Right lobe of liver (tissue), 6 donors: ENCODE measurements around the gene DLX2. TPM values are rescaled to one million over a fixed set of nuclear protein-coding genes. Genes with fewer than 3 reads are reported as not detected.
"Not testable (repeated sequence)": the region's sequence is repeated elsewhere in the genome, so short reads cannot be mapped to it uniquely, and the experiment has no call there.

Source experiments
- ATAC-seq, 4 donors: fragments of 200-7000 bp; cut with Tn5 transposase; one replicate each; pipeline ENCODE4 v1.9.1; 2020; ENCODE audit warnings: mild to moderate bottlenecking in 4 of 4, moderate library complexity in 4 of 4
- DNase-seq, 3 donors: peaks; one replicate each; pipeline ENCODE4 v3.0.0-alpha.2; 2020
- H3K27ac ChIP-seq, 3 donors: fragments of 200-600 bp; one replicate each; pipeline ENCODE4 v1.8.0; 2022
- H3K27me3 ChIP-seq, 2 donors: fragments of 200-600 bp; one replicate each; pipeline ENCODE4 v1.8.0; 2022
- H3K36me3 ChIP-seq, 4 donors: fragments of 200-600 bp; sonication (generic) in 1 of 4; one replicate each; pipeline versions ENCODE4 v1.5.1 to v1.8.0; 2017 to 2022; ENCODE audit warnings: control low read depth in 1 of 4
- H3K4me1 ChIP-seq, 4 donors: fragments of 200-600 bp; sonication (generic) in 1 of 4; one replicate each; pipeline versions ENCODE4 v1.5.1 to v1.8.0; 2017 to 2022; ENCODE audit warnings: control low read depth in 1 of 4
- H3K4me3 ChIP-seq, 3 donors: fragments of 200-600 bp; one replicate each; pipeline ENCODE4 v1.8.0; 2022
- H3K9me3 ChIP-seq, 4 donors: fragments of 200-600 bp; sonication (generic) in 1 of 4; one replicate each; pipeline versions ENCODE4 v1.5.1 to v1.8.0; 2017 to 2022; ENCODE audit warnings: control low read depth in 1 of 4
- POLR2A ChIP-seq: fragments of 450-650 bp; IDR thresholded peaks from one replicate; pipeline ENCODE4 v1.6.1; 2017; ENCODE audit warnings: antibody characterized with exemption, mild to moderate bottlenecking
- WGBS: methylation state at CpG from one replicate; pipeline ENCODE4 v1.1.6; 2018; ENCODE audit warnings: low coverage, low lambda C conversion rate; ENCODE audit not compliant: insufficient coverage; ENCODE audit errors: missing lambda C conversion rate; 5-methylcytosine and 5-hydroxymethylcytosine counted together
- intact Hi-C, 2 donors: fragments of 100-400 bp; cut with DNase I; formaldehyde crosslinking; loops; one replicate each; pipeline versions ENCODE4 v1.11.2 to v1.14.1; 2022
- total RNA-seq, 6 experiments: library from RNA; depleted of rRNA in 2 of 6; stranded (reverse); fragments of >200 nt in 2 of 6; fragmentation: NEBNext Ultra II Directional in 3 of 6; extraction: Animal tissue kit (Norgen Biotek cat#: 25700) in 3 of 6; gene quantifications; one replicate each; pipeline versions ENCODE4 v1.1.0 to v1.2.4, GENCODE V29; 2016 to 2023
- TF ChIP-seq, protein P1 (sequence below), 4 donors: fragments of 200-600 bp in 3 of 4; fragments of 450-650 bp in 1 of 4; IDR thresholded peaks; one replicate each; pipeline versions ENCODE4 v1.5.1 to v1.8.0; 2016 to 2022; ENCODE audit warnings: antibody characterized with exemption in 4 of 4, mild to moderate bottlenecking in 2 of 4
- donor health status: DM: no; HTN: yes; CAD: no.
- donor health status: DM: no; HTN: no; CAD: no.
- donor health status: DM: no; HTN: no; CAD: no.
- donor health status: DM: no; HTN: yes; CAD: no.
- donor health status: DM: no; HTN: yes; CAD: no.

The DLX2 gene
- total RNA-seq, 6 experiments from 2014 or later = not detected

DNA sequence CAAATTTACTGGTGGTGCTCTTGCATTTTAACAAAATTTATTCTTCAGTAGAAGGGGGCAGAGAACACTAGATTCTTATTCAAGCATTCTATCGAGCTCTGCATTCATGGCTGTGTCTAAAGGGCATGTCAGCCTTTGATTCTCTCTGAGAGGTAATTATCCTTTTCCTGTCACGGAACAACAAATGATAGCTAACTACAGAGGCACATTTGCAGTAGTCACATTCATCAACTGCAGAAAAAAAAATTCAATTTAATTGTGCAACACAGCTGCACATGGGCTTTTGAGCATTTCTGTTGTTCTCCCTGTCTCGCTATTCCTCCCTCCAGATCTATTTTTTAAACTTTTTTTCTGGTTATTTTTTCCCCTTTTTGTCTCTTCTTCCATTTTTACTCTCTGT, 30.4 kb downstream of the DLX2 start:
- ATAC-seq (no peak), DNase-seq (no peak)
- Histone ChIP-seq H3K9me3 (no peaks in the 10 kb centered on the region), H3K36me3 (no peaks in the 10 kb centered on the region), H3K4me1 (no peaks in the 10 kb centered on the region), H3K27ac (no peak overlapping the region), H3K27me3 (peaks cover 0 to 6% of the 10 kb centered on the region in 2 donors), H3K4me3 (no peak overlapping the region)
- intact Hi-C loops = no loop called here
- 92% methylated on average over 3 of the region's 3 CpGs for WGBS
- TF ChIP-seq, protein P1, sequence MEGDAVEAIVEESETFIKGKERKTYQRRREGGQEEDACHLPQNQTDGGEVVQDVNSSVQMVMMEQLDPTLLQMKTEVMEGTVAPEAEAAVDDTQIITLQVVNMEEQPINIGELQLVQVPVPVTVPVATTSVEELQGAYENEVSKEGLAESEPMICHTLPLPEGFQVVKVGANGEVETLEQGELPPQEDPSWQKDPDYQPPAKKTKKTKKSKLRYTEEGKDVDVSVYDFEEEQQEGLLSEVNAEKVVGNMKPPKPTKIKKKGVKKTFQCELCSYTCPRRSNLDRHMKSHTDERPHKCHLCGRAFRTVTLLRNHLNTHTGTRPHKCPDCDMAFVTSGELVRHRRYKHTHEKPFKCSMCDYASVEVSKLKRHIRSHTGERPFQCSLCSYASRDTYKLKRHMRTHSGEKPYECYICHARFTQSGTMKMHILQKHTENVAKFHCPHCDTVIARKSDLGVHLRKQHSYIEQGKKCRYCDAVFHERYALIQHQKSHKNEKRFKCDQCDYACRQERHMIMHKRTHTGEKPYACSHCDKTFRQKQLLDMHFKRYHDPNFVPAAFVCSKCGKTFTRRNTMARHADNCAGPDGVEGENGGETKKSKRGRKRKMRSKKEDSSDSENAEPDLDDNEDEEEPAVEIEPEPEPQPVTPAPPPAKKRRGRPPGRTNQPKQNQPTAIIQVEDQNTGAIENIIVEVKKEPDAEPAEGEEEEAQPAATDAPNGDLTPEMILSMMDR (IDR thresholded peaks at IDR 0.05) = no peak
- no peak for TF ChIP-seq POLR2A

DNA sequence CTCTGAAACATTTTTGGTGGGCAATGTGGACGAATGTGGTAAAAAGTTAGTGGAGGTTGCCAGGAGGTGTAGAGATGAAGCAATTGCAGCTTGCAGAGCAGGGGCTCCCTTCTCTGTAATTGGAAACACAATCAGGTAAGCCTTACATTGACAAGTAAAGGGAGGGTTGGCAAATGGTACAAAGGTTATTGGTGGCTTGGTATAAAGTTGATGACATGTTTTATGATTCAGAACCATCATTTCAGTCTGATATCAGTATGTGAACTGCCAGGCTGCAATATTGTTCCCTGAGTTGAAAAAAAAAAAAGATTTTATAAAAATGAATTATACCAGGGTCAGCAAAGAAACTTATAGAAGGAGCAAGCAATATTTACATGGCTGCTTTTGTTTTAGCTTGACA, 31.8 kb downstream of the DLX2 start:
- 79% methylated on average over 1 of the region's 1 CpG for WGBS
- H3K9me3 ChIP-seq = no peaks in the 10 kb centered on the region
- no peak for DNase-seq
- no peak for ATAC-seq
- intact Hi-C loops = no loop called here
- H3K4me1 ChIP-seq = no peaks in the 10 kb centered on the region
- H3K36me3 ChIP-seq = no peaks in the 10 kb centered on the region
- TF ChIP-seq, protein P1 (IDR thresholded peaks at IDR 0.05) = no peak
- no peak for TF ChIP-seq POLR2A
- H3K27ac ChIP-seq = no peak overlapping the region
- peaks cover 0 to 6% of the 10 kb centered on the region in 2 donors for H3K27me3 ChIP-seq
- H3K4me3 ChIP-seq = no peak overlapping the region

DNA sequence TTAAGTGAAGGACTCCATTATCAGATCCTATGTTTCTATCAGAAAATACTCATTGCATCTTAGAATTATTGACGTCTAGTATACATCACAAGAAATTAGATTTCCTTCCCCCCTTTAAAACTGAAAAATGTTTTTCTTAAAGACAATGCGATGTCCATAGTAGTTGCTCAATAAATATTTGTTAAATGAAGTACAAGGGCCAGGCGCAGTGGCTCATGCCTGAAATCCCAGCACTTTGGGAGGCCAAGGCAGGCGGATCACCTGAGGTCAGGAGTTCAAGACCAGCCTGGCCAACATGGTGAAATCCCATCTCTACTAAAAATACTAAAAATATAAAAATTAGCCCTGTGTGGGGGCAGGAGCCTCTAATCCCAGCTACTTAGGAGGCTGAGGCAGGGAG, 34.8 kb downstream of the DLX2 start:
- H3K27me3 ChIP-seq, H3K4me1 ChIP-seq, DNase-seq, ATAC-seq, H3K36me3 ChIP-seq, intact Hi-C loops, H3K4me3 ChIP-seq, H3K27ac ChIP-seq, H3K9me3 ChIP-seq: not testable (repeated sequence)
- WGBS = 77% methylated on average over 4 of the region's 4 CpGs

DNA sequence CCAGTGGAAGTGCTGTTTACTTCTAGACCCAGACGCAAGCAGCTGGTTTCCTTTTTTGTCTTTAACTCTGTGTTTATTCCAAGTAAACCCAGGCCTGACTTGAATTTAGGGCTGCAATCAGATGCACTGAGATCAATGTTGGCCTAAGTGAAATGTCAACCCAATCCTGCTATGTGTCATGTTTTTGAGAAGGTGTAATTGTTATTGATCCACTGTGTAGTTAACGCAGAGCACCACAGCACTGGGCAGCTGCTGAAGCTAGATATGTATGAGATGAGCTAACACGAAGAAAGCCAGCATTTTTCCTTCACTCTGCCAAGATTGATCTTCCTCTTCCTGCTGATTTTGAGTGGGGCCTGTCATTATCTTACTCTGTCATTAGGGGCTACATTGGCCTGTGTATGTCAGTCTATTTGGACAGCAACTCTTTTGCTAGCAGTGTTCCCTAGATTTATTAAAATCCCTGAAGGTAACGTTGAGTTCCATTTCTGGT, 36.3 kb downstream of the DLX2 start:
- Histone ChIP-seq H3K4me1 (no peaks in the 10 kb centered on the region), H3K4me3 (no peak overlapping the region), H3K36me3 (no peaks in the 10 kb centered on the region), H3K27me3 (no peaks in the 10 kb centered on the region), H3K27ac (no peak overlapping the region), H3K9me3 (no peaks in the 10 kb centered on the region)
- DNase-seq = no peak
- 76% methylated on average over 4 of the region's 4 CpGs for WGBS
- ATAC-seq = no peak
- intact Hi-C loops = no loop called here
- TF ChIP-seq, protein P1 (IDR thresholded peaks at IDR 0.05) = no peak
- TF ChIP-seq POLR2A = no peak

DNA sequence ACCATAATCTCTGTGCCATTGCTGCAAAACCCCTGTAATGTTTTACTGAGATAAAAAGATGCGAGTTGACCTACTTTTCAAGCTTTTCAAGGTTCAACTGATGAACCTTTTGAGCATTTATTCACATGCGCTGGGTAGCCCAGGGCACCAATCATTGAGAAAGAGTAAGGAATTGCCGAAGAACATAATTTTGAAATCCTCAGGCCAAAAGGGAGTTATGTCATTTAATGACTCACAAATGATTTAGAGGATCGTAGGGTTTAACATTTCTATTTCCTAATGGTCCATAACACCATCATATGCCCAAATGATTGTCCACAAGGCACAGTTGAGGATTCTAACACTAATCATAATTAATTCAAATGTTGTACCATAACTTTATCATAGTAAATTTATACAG, 37.6 kb downstream of the DLX2 start:
- H3K36me3 ChIP-seq = no peaks in the 10 kb centered on the region
- H3K4me3 ChIP-seq = no peak overlapping the region
- H3K27me3 ChIP-seq = no peaks in the 10 kb centered on the region
- H3K27ac ChIP-seq = no peak overlapping the region
- H3K4me1 ChIP-seq = no peaks in the 10 kb centered on the region
- ATAC-seq (no peak), DNase-seq (no peak)
- H3K9me3 ChIP-seq = no peaks in the 10 kb centered on the region
- 82% methylated on average over 4 of the region's 4 CpGs for WGBS
- TF ChIP-seq POLR2A = no peak
- TF ChIP-seq, protein P1 (IDR thresholded peaks at IDR 0.05) = no peak
- intact Hi-C loops = no loop called here
